ENCODE data around the gene SLC7A8. TPM values are rescaled to one million over a fixed set of nuclear protein-coding genes. Genes with fewer than 3 reads are reported as not detected.

The SLC7A8 gene
- total RNA-seq, 2 donors from 2014 or later = 21.5 to 23.8 TPM

- Histone ChIP-seq H3K27me3 (no peaks in the 10 kb centered on the region), H3K9me3 (no peaks in the 10 kb centered on the region), H3K36me3 (no peaks in the 10 kb centered on the region), H3K27ac (no peak overlapping the region), H3K9ac (ENCODE audit: low read depth in 2 of 2, low read length in 2 of 2) (no peak overlapping the region), H3K4me3 (no peak overlapping the region), H3K4me1 (no peaks in the 10 kb centered on the region)
- intact Hi-C loops (cut with DNase I) = no loop called here
- TF ChIP-seq, protein P1, sequence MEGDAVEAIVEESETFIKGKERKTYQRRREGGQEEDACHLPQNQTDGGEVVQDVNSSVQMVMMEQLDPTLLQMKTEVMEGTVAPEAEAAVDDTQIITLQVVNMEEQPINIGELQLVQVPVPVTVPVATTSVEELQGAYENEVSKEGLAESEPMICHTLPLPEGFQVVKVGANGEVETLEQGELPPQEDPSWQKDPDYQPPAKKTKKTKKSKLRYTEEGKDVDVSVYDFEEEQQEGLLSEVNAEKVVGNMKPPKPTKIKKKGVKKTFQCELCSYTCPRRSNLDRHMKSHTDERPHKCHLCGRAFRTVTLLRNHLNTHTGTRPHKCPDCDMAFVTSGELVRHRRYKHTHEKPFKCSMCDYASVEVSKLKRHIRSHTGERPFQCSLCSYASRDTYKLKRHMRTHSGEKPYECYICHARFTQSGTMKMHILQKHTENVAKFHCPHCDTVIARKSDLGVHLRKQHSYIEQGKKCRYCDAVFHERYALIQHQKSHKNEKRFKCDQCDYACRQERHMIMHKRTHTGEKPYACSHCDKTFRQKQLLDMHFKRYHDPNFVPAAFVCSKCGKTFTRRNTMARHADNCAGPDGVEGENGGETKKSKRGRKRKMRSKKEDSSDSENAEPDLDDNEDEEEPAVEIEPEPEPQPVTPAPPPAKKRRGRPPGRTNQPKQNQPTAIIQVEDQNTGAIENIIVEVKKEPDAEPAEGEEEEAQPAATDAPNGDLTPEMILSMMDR (IDR thresholded peaks at IDR 0.05) = no peak
- no peak for DNase-seq
Observed at GRCh38 chr14:23143911-23144310, 39.5 kb downstream of the SLC7A8 start.

- Histone ChIP-seq H3K4me3 (no peak overlapping the region), H3K4me1 (no peaks in the 10 kb centered on the region), H3K9ac (ENCODE audit: low read depth in 2 of 2, low read length in 2 of 2) (no peak overlapping the region), H3K27ac (no peak overlapping the region), H3K9me3 (no peaks in the 10 kb centered on the region), H3K36me3 (no peaks in the 10 kb centered on the region), H3K27me3 (no peaks in the 10 kb centered on the region)
- DNase-seq = no peak
- TF ChIP-seq, protein P1 (IDR thresholded peaks at IDR 0.05) = no peak
- intact Hi-C loops (cut with DNase I) = no loop called here
Observed at GRCh38 chr14:23142826-23143225, 40.6 kb downstream of the SLC7A8 start.

DNA sequence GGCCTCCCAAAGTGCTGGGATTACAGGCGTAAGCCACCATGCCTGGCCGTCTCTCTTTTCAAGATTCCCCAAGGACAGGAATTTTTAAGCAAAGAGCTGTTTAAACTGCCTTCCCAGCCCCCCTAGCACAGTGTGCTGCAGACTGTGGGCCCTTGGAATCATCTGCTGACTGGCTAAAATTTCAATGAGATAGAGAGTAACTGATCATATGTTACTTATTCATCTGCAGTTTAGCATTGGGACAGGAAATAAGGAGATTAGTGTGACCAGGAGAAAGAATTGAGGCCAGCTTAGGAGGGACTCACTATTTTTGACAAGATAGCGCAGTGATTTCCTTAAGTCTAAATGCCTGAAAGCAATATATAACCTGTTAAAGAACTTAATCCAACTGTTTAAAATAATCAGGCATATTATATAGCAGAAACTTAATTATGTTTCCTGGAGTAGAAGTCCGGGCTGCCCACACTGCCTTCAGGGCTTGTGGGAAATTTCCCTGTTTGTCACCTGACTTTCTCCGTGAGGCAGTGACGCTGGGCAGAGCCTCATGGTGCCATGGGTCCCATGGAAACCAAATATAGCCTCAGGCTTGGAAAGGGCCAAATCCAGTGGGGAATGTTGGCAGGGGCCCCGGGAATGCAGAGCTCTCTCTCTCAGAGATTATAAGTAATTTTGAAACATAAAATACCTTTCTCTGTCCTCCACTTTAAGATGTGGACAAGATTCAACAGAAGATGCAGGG is 41.6 kb downstream of the SLC7A8 start:
- no peaks in the 10 kb centered on the region for H3K27me3 ChIP-seq
- no peak overlapping the region for H3K4me3 ChIP-seq
- H3K9ac ChIP-seq (ENCODE audit: low read depth in 2 of 2, low read length in 2 of 2) = no peak overlapping the region
- H3K9me3 ChIP-seq = no peaks in the 10 kb centered on the region
- H3K27ac ChIP-seq = no peak overlapping the region
- no peaks in the 10 kb centered on the region for H3K36me3 ChIP-seq
- no peak for DNase-seq
- TF ChIP-seq, protein P1 (IDR thresholded peaks at IDR 0.05) = no peak
- H3K4me1 ChIP-seq = no peaks in the 10 kb centered on the region
- intact Hi-C loops (cut with DNase I) = no loop called here

DNA sequence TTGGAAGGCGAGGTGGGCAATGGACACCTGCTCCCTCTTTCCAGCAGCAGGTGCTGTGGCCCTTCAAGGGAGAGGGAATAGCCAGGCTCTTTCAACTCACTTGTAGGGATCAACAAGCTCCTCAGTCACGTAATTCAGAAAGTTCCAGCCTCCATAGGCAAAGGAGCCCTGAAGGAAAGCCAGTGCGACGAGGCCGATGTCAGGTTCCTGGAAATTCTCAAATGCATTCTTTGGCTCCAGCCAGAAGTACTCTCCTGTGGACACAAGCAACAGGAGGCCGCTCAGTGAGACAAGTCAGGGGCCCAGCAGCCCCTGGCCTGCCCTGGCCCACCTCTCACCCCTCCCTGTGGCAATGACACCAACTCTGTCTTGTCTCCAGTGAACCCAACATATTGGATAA is 43.1 kb downstream of the SLC7A8 start:
- no peak overlapping the region for H3K9ac ChIP-seq (ENCODE audit: low read depth in 2 of 2, low read length in 2 of 2)
- no peaks in the 10 kb centered on the region for H3K27me3 ChIP-seq
- TF ChIP-seq, protein P1 (IDR thresholded peaks at IDR 0.05) = no peak
- H3K27ac ChIP-seq = no peak overlapping the region
- DNase-seq = no peak
- intact Hi-C loops (cut with DNase I) = no loop called here
- no peak overlapping the region for H3K4me3 ChIP-seq
- no peaks in the 10 kb centered on the region for H3K36me3 ChIP-seq
- no peaks in the 10 kb centered on the region for H3K4me1 ChIP-seq
- H3K9me3 ChIP-seq = no peaks in the 10 kb centered on the region

DNA sequence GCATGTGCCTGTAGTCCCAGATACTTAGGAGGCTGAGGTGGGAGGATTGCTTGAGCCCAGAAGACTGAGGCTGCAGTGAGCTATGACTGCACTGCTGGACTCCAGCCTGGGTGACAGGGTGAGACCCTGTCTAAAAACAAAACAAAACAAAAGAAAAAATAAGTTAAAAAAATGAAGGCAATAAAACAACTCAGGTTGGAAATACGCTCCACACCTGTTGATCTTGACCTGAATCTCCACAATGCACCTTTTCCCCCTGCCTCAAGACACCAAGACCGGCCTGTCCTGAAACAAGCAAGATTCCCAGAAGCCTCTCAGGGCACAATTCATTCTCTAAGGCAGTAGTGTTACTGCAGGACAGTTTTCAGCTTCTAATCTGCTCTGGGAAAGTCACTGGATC is 43.6 kb downstream of the SLC7A8 start:
- H3K4me1 ChIP-seq = no peaks in the 10 kb centered on the region
- H3K9ac ChIP-seq (ENCODE audit: low read depth in 2 of 2, low read length in 2 of 2) = no peak overlapping the region
- intact Hi-C loops (cut with DNase I) = no loop called here
- H3K36me3 ChIP-seq = no peaks in the 10 kb centered on the region
- no peak overlapping the region for H3K4me3 ChIP-seq
- no peak for DNase-seq
- no peak overlapping the region for H3K27ac ChIP-seq
- TF ChIP-seq, protein P1 (IDR thresholded peaks at IDR 0.05) = no peak
- H3K27me3 ChIP-seq = no peaks in the 10 kb centered on the region
- H3K9me3 ChIP-seq = no peaks in the 10 kb centered on the region
